Measurements from ENCODE around the gene CAVIN2. TPM values are rescaled to one million over a fixed set of nuclear protein-coding genes. Genes with fewer than 3 reads are reported as not detected.

The CAVIN2 gene
- total RNA-seq, 2 experiments from 2014 or later, result 0.10 TPM; not detected in 1

- CTCF ChIA-PET (ENCODE audit: unreplicated experiment), result no interaction called here
- no peak for DNase-seq (ENCODE audit: low spot score)
Measured at GRCh38 chr2:191870744-191871143, 23.9 kb upstream of the CAVIN2 start.

GRCh38 chr2:191869781-191870180, 22.9 kb upstream of the CAVIN2 start:
- no peak overlapping the region for H3K4me2 ChIP-seq (ENCODE audit: low read length)
- no TSS peak for BruUV-seq (replicated peaks)
- intact Hi-C loops (cut with micrococcal nuclease; ENCODE audit: unreplicated experiment), result no loop called here
- POLR2A ChIA-PET, result no interaction called here
- no peaks in the 10 kb centered on the region for H3K79me2 ChIP-seq (ENCODE audit: insufficient read depth, low read depth, low read length)
- no peak overlapping the region for H2AFZ ChIP-seq (ENCODE audit: low read length)
- TF ChIP-seq CTCF (conservative IDR thresholded peaks at IDR 0.05; ENCODE audit: low read length) (no peak), EZH2phosphoT487 (IDR thresholded peaks at IDR 0.05; ENCODE audit: borderline replicate concordance, low read depth, low read length) (no peak)
- no peaks in the 10 kb centered on the region for H3K9me3 ChIP-seq (ENCODE audit: low read length)
- H3K9me2 ChIP-seq (ENCODE audit: insufficient read depth, low read length), result no peaks in the 10 kb centered on the region
- CTCF ChIA-PET (ENCODE audit: unreplicated experiment), result no interaction called here
- no peak overlapping the region for H3K4me3 ChIP-seq (ENCODE audit: low read depth, low read length, poor library complexity, severe bottlenecking)
- no peaks in the 10 kb centered on the region for H3K36me3 ChIP-seq (ENCODE audit: insufficient read depth, low read length)
- H3K4me1 ChIP-seq (ENCODE audit: insufficient read depth, low read length, poor library complexity, severe bottlenecking), result no peaks in the 10 kb centered on the region
- no peak for DNase-seq (ENCODE audit: low spot score)
- no peaks in the 10 kb centered on the region for H4K20me1 ChIP-seq (ENCODE audit: insufficient read depth, low read length)
- no peak overlapping the region for H3K27ac ChIP-seq (ENCODE audit: low read depth, low read length, poor library complexity, severe bottlenecking)

More at GRCh38 chr2:191870744-191871143, 23.9 kb upstream of the CAVIN2 start:
- Histone ChIP-seq H3K27ac (ENCODE audit: low read depth, low read length, poor library complexity, severe bottlenecking) (no peak overlapping the region), H3K9me2 (ENCODE audit: insufficient read depth, low read length) (no peaks in the 10 kb centered on the region), H3K4me1 (ENCODE audit: insufficient read depth, low read length, poor library complexity, severe bottlenecking) (no peaks in the 10 kb centered on the region), H4K20me1 (ENCODE audit: insufficient read depth, low read length) (no peaks in the 10 kb centered on the region), H3K4me2 (ENCODE audit: low read length) (no peak overlapping the region), H3K4me3 (ENCODE audit: low read depth, low read length, poor library complexity, severe bottlenecking) (no peak overlapping the region), H2AFZ (ENCODE audit: low read length) (no peak overlapping the region), H3K9me3 (ENCODE audit: low read length) (no peaks in the 10 kb centered on the region), H3K36me3 (ENCODE audit: insufficient read depth, low read length) (no peaks in the 10 kb centered on the region), H3K79me2 (ENCODE audit: insufficient read depth, low read depth, low read length) (no peaks in the 10 kb centered on the region)
- intact Hi-C loops (cut with micrococcal nuclease; ENCODE audit: unreplicated experiment), result no loop called here
- TF ChIP-seq CTCF (conservative IDR thresholded peaks at IDR 0.05; ENCODE audit: low read length) (peak; percentile 38; the same call in 1 of the 2 replicates), EZH2phosphoT487 (IDR thresholded peaks at IDR 0.05; ENCODE audit: borderline replicate concordance, low read depth, low read length) (no peak)
- POLR2A ChIA-PET, result interaction anchor here (0.6 to 1.5 kb wide), 6 partner anchors 12 to 959 kb away, joined by 3 to 5 read pairs (median 3); no protein-coding TSS in a partner anchor
- BruUV-seq (replicated peaks), result no TSS peak

- Histone ChIP-seq H3K4me3 (ENCODE audit: low read depth, low read length, poor library complexity, severe bottlenecking) (no peak overlapping the region), H3K36me3 (ENCODE audit: insufficient read depth, low read length) (no peaks in the 10 kb centered on the region), H3K9me3 (ENCODE audit: low read length) (no peaks in the 10 kb centered on the region), H2AFZ (ENCODE audit: low read length) (no peak overlapping the region), H4K20me1 (ENCODE audit: insufficient read depth, low read length) (no peaks in the 10 kb centered on the region), H3K79me2 (ENCODE audit: insufficient read depth, low read depth, low read length) (no peaks in the 10 kb centered on the region), H3K4me2 (ENCODE audit: low read length) (no peak overlapping the region), H3K27ac (ENCODE audit: low read depth, low read length, poor library complexity, severe bottlenecking) (no peak overlapping the region), H3K4me1 (ENCODE audit: insufficient read depth, low read length, poor library complexity, severe bottlenecking) (no peaks in the 10 kb centered on the region), H3K9me2 (ENCODE audit: insufficient read depth, low read length) (no peaks in the 10 kb centered on the region)
- ChIA-PET CTCF (ENCODE audit: unreplicated experiment) (no interaction called here), POLR2A (no interaction called here)
- BruUV-seq (replicated peaks), result no TSS peak
- intact Hi-C loops (cut with micrococcal nuclease; ENCODE audit: unreplicated experiment), result no loop called here
- DNase-seq (ENCODE audit: low spot score), result no peak
- TF ChIP-seq CTCF (conservative IDR thresholded peaks at IDR 0.05; ENCODE audit: low read length) (peak; percentile 44), EZH2phosphoT487 (IDR thresholded peaks at IDR 0.05; ENCODE audit: borderline replicate concordance, low read depth, low read length) (no peak)
Measured at GRCh38 chr2:191869178-191869577, 22.3 kb upstream of the CAVIN2 start.

All from OCI-LY7 (cell line).